Mesenchymal stem cell (in vitro differentiated cells and primary cell): Measurements from ENCODE around the gene BCAR1.

Experiments used
- DNase-seq: peaks from one replicate; pipeline ENCODE4 v3.0.0-alpha.2; 2013
- H2AFZ ChIP-seq: one replicate; pipeline ENCODE4 v1.6.1; 2013; ENCODE audit warnings: low read depth, mild to moderate bottlenecking, control low read depth, inconsistent platforms, low read length, moderate library complexity
- H2AK5ac ChIP-seq: 2 replicates; pipeline ENCODE4 v1.6.1; 2013; ENCODE audit warnings: low read length, moderate library complexity, mild to moderate bottlenecking, inconsistent platforms; ENCODE audit not compliant: severe bottlenecking
- H2BK120ac ChIP-seq: one replicate; pipeline ENCODE4 v1.6.1; 2013; ENCODE audit warnings: low read depth, mild to moderate bottlenecking, inconsistent platforms, low read length, moderate library complexity
- H2BK12ac ChIP-seq, 2 experiments: one replicate each; pipeline ENCODE4 v1.6.1; 2013; ENCODE audit warnings: inconsistent platforms in 2 of 2, low read length in 2 of 2, mild to moderate bottlenecking in 2 of 2, moderate library complexity in 2 of 2, control low read depth in 1 of 2
- H2BK15ac ChIP-seq: one replicate; pipeline ENCODE4 v1.6.1; 2013; ENCODE audit warnings: mild to moderate bottlenecking, low read depth, inconsistent platforms; ENCODE audit not compliant: poor library complexity, severe bottlenecking
- H2BK5ac ChIP-seq: 2 replicates; pipeline ENCODE4 v1.6.1; 2013; ENCODE audit warnings: low read depth, mild to moderate bottlenecking, low read length, control low read depth, inconsistent platforms; ENCODE audit not compliant: poor library complexity, severe bottlenecking
- H3K14ac ChIP-seq, 2 experiments: one replicate each; pipeline ENCODE4 v1.6.1; 2013; ENCODE audit warnings: inconsistent platforms in 2 of 2, low read length in 2 of 2, control low read depth in 1 of 2, mild to moderate bottlenecking in 1 of 2, moderate library complexity in 1 of 2
- H3K18ac ChIP-seq, 2 experiments: one replicate each; pipeline ENCODE4 v1.6.1; 2013; ENCODE audit warnings: inconsistent platforms in 2 of 2, low read length in 2 of 2, control low read depth in 1 of 2, low read depth in 1 of 2, mild to moderate bottlenecking in 1 of 2
- H3K23ac ChIP-seq, 2 experiments: one replicate each; pipeline ENCODE4 v1.6.1; 2013; ENCODE audit warnings: inconsistent platforms in 2 of 2, low read length in 2 of 2, mild to moderate bottlenecking in 2 of 2, moderate library complexity in 2 of 2, control low read depth in 1 of 2
- H3K27ac ChIP-seq: 2 replicates; pipeline ENCODE4 v1.5.1; 2013; ENCODE audit warnings: mild to moderate bottlenecking, moderate library complexity, low read length, control low read depth, inconsistent platforms; ENCODE audit not compliant: poor library complexity, severe bottlenecking
- H3K27me3 ChIP-seq, 2 experiments: 2 replicates each; pipeline versions ENCODE4 v1.6.1 to v1.7.0; 2013; ENCODE audit warnings: low read length in 2 of 2, mild to moderate bottlenecking in 2 of 2, moderate library complexity in 2 of 2, control low read depth in 1 of 2, inconsistent platforms in 1 of 2; ENCODE audit not compliant: control insufficient read depth in 1 of 2, insufficient read depth in 1 of 2
- H3K36me3 ChIP-seq, 2 experiments: 2 replicates each; pipeline versions ENCODE4 v1.6.1 to v1.7.0; 2013; ENCODE audit warnings: low read length in 2 of 2, control low read depth in 1 of 2, inconsistent platforms in 1 of 2, low read depth in 1 of 2, mild to moderate bottlenecking in 1 of 2; ENCODE audit not compliant: insufficient read depth in 2 of 2, control insufficient read depth in 1 of 2
- H3K4ac ChIP-seq, 2 experiments: one replicate each; pipeline ENCODE4 v1.6.1; 2013; ENCODE audit warnings: inconsistent platforms in 2 of 2, low read length in 2 of 2, mild to moderate bottlenecking in 2 of 2, moderate library complexity in 2 of 2, control low read depth in 1 of 2, low read depth in 1 of 2
- H3K4me1 ChIP-seq: 2 replicates; pipeline ENCODE4 v1.6.1; 2013; ENCODE audit warnings: low read depth, low read length, control low read depth; ENCODE audit not compliant: control insufficient read depth, insufficient read depth
- H3K4me2 ChIP-seq: 2 replicates; pipeline ENCODE4 v1.6.1; 2013; ENCODE audit warnings: low read length, mild to moderate bottlenecking, inconsistent platforms; ENCODE audit not compliant: poor library complexity, severe bottlenecking
- H3K4me3 ChIP-seq, 2 experiments: 2 replicates each; pipeline versions ENCODE4 v1.5.1 to v1.7.0; 2013; ENCODE audit warnings: low read length in 2 of 2, mild to moderate bottlenecking in 2 of 2, control low read depth in 1 of 2, low read depth in 1 of 2; ENCODE audit not compliant: insufficient read depth in 1 of 2
- H3K79me1 ChIP-seq: replicated peaks from 2 replicates; pipeline ENCODE4 v1.6.1; 2013; ENCODE audit warnings: mild to moderate bottlenecking, control low read depth, low read length, inconsistent platforms; ENCODE audit not compliant: poor library complexity, severe bottlenecking
- H3K9ac ChIP-seq: 2 replicates; pipeline ENCODE4 v1.7.0; 2013; ENCODE audit warnings: mild to moderate bottlenecking, low read length, moderate library complexity
- H3K9me3 ChIP-seq: 2 replicates; pipeline ENCODE4 v1.7.0; 2013; ENCODE audit warnings: mild to moderate bottlenecking, low read length; ENCODE audit not compliant: control insufficient read depth
- H4K8ac ChIP-seq: one replicate; pipeline ENCODE4 v1.6.1; 2013; ENCODE audit warnings: inconsistent platforms, mild to moderate bottlenecking, low read length, moderate library complexity
- H4K91ac ChIP-seq: one replicate; pipeline ENCODE4 v1.6.1; 2013; ENCODE audit warnings: mild to moderate bottlenecking, low read length, inconsistent platforms
- WGBS: methylation state at CpG from one replicate; pipeline ENCODE4 v1.1.7; 2013; ENCODE audit warnings: mixed read lengths; 5-methylcytosine and 5-hydroxymethylcytosine counted together

BCAR1 gene

DNA sequence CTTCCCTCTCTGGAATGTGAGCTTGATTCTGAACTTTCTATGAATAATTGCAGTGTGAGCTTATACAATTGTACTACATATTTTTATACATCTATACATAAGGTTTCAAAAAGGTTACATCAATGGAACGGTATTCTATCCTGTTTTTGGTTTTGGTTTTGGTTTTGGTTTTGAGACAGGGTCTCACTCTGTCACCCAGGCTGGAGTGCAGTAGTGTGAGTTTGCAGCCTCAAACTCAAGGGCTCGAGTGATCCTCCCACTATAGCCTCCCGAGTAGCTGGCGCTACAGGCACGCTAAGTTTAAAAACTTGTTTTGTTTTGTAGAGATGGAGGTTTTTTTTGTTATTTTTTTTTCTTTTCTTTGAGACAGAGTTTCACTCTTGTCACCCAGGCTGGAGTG lies 31.6 kb downstream of the BCAR1 start:
- no peak overlapping the region for H2BK15ac ChIP-seq
- H2AK5ac ChIP-seq = no peak overlapping the region
- no peak overlapping the region for H3K18ac ChIP-seq
- H3K27ac ChIP-seq = no peak overlapping the region
- H3K9ac ChIP-seq = peak overlapping the region; percentile 62
- peak overlapping the region in 1 of 2 experiments; percentile 68 for H3K4me3 ChIP-seq
- no peak overlapping the region for H4K91ac ChIP-seq
- H2BK12ac ChIP-seq = no peak overlapping the region
- peaks cover 0 to 7% of the 10 kb centered on the region in 2 experiments for H3K27me3 ChIP-seq
- H3K4me2 ChIP-seq = no peak overlapping the region
- 85% methylated on average over 5 of the region's 5 CpGs for WGBS
- H2AFZ ChIP-seq = no peak overlapping the region
- H3K36me3 ChIP-seq = no peaks in the 10 kb centered on the region
- H3K14ac ChIP-seq = no peak overlapping the region
- no peak overlapping the region for H3K23ac ChIP-seq
- no peak overlapping the region for H4K8ac ChIP-seq
- H2BK120ac ChIP-seq = no peak overlapping the region
- no peaks in the 10 kb centered on the region for H3K79me1 ChIP-seq
- H3K4me1 ChIP-seq = peaks cover 5% of the 10 kb centered on the region
- H2BK5ac ChIP-seq = no peak overlapping the region
- DNase-seq = no peak
- H3K9me3 ChIP-seq = no peaks in the 10 kb centered on the region
- H3K4ac ChIP-seq = no peak overlapping the region

DNA sequence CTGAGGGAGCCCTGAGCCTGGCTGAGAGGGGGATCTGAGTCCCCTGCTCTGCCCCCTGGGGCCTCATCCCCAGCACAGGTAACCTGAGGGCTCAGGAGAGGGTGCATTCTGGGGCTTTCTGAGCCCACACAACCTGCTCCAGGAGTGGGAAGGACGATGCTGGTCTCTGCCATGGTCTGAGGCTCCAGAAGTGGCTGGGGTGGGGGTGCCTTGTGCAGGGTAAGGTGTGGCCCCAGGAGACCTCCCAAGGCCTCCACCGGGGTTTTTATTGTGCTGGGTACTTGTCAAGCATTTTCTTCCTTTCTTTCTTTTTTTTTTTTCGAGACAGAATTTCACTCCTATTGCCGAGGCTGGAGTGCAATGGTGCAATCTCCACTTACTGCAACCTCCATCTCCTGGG lies 32.3 kb downstream of the BCAR1 start:
- Histone ChIP-seq H2AK5ac (no peak overlapping the region), H3K23ac (no peak overlapping the region), H2AFZ (no peak overlapping the region), H2BK15ac (no peak overlapping the region), H3K14ac (no peak overlapping the region), H3K4me3 (no peak overlapping the region), H3K79me1 (no peaks in the 10 kb centered on the region), H3K9ac (no peak overlapping the region), H3K27ac (no peak overlapping the region), H3K36me3 (no peaks in the 10 kb centered on the region), H2BK12ac (no peak overlapping the region), H3K4me2 (no peak overlapping the region), H2BK5ac (no peak overlapping the region), H4K8ac (no peak overlapping the region), H3K27me3 (no peaks in the 10 kb centered on the region), H3K4ac (no peak overlapping the region), H3K18ac (no peak overlapping the region), H3K4me1 (peaks cover 3% of the 10 kb centered on the region), H4K91ac (no peak overlapping the region), H2BK120ac (no peak overlapping the region), H3K9me3 (no peaks in the 10 kb centered on the region)
- 94% methylated on average over 4 of the region's 4 CpGs for WGBS
- DNase-seq = no peak

DNA sequence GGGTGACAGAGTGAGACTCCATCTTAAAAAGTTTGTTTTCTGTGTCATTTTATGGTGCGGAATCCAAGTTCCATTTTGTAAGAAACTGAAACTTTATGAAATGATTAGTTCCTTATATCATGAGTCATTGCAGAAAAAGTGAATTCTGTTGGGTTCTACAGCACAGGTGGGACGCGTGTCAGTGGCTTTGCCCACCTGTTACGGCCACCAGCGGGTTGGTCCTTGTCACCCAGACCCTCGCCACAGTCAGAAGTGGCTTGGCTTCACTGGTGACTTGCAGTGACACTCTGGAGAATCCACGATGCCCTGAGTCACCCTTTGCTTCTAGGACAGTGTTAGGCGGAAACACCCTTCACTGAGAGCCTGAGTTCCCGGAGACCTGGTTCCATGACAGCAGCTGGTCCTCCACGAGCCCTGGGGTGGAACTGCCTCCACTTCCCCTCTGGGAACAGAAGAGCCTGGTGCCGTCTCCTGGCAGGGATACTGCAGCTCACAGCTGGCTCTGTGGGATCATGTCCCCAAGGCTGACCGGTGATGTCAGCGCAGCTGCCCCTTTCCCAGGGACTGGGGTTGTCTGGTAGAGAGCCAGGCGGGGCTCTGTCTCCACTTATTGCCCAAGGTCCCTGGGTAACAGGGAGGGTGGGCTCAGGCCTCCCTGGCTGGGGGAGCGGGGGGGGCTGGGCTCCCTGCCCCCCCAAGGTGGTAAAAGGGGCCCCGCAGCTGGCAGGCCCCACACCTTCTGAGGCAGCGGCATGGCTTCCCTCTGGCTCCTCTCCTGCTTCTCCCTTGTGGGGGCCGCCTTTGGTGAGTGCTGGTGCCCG lies 33.0 kb downstream of the BCAR1 start, which contains the start of gene CTRB1:
TSS of gene CTRB1 (plus strand) at position 733 of the 821 bp plus-strand sequence. CDS start at position 753, 20 bp downstream.
- no peak within 1 kb of the TSS for H3K18ac ChIP-seq
- H3K79me1 ChIP-seq = no peaks in the 10 kb centered on the region
- no peak within 1 kb of the TSS for H3K4me2 ChIP-seq
- H3K14ac ChIP-seq = no peak within 1 kb of the TSS
- no peak within 1 kb of the TSS for H2BK5ac ChIP-seq
- H3K27me3 ChIP-seq = no peaks in the 10 kb centered on the region
- no peak within 1 kb of the TSS for H2BK120ac ChIP-seq
- no peak within 1 kb of the TSS for H2AK5ac ChIP-seq
- no peaks in the 10 kb centered on the region for H3K36me3 ChIP-seq
- H3K9me3 ChIP-seq = no peaks in the 10 kb centered on the region
- H2AFZ ChIP-seq = no peak within 1 kb of the TSS
- no peak within 1 kb of the TSS for H2BK12ac ChIP-seq
- H4K8ac ChIP-seq = no peak within 1 kb of the TSS
- no peak within 1 kb of the TSS for H3K23ac ChIP-seq
- peak within 1 kb of the TSS; percentile 62 for H3K9ac ChIP-seq
- no peak within 1 kb of the TSS for H3K27ac ChIP-seq
- H3K4me3 ChIP-seq = peak within 1 kb of the TSS in 1 of 2 experiments; percentile 68
- H3K4ac ChIP-seq = no peak within 1 kb of the TSS
- no peak for DNase-seq
- 82% methylated on average over 19 of the region's 19 CpGs for WGBS
- no peak within 1 kb of the TSS for H2BK15ac ChIP-seq
- H4K91ac ChIP-seq = no peak within 1 kb of the TSS
- H3K4me1 ChIP-seq = peaks cover 3% of the 10 kb centered on the region

DNA sequence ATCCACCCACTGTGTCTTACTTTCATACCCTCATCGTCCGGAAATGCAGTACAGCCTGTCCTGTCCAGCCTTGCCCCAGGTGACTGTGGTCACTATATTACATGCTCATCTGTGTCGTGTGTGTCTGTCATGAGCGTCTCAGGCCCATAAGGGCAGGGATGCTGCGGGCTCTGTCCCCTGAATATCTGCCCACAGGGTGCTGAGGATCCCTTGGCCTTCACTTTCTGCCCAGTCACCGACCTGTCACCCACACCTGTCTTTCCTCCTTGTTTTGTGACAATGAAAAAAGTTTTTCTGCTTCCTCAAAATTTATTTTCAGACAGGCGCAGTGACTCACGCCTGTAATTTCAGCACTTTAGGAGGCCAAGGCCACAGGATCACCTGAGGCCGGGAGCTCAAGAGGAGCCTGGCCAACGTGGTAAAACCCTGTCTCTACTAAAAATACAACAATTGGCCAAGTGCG lies 34.0 kb downstream of the BCAR1 start:
- Histone ChIP-seq H3K18ac (no peak overlapping the region), H2BK120ac (no peak overlapping the region), H2AFZ (no peak overlapping the region), H2BK15ac (no peak overlapping the region), H3K9me3 (no peaks in the 10 kb centered on the region), H3K27ac (no peak overlapping the region), H3K4me1 (peaks cover 3% of the 10 kb centered on the region), H2BK5ac (no peak overlapping the region), H3K9ac (no peak overlapping the region), H4K91ac (no peak overlapping the region), H3K4ac (no peak overlapping the region), H3K23ac (no peak overlapping the region), H3K4me3 (no peak overlapping the region), H3K14ac (no peak overlapping the region), H3K27me3 (no peaks in the 10 kb centered on the region), H4K8ac (no peak overlapping the region), H2BK12ac (no peak overlapping the region), H3K4me2 (no peak overlapping the region), H3K79me1 (no peaks in the 10 kb centered on the region), H3K36me3 (no peaks in the 10 kb centered on the region), H2AK5ac (peak overlapping the region; percentile 42)
- WGBS = 91% methylated on average over 11 of the region's 11 CpGs
- DNase-seq = no peak
